HG03039 (cell line): ENCODE results near the gene WWOX.
"Not testable (repeated sequence)": the region's sequence is repeated elsewhere in the genome, so short reads cannot be mapped to it uniquely, and the experiment has no call there.

ENCODE experiments used
- ATAC-seq: cut with Tn5 transposase; IDR thresholded peaks from one replicate; pipeline ENCODE4 v1.9.1; 2021; ENCODE audit warnings: mild to moderate bottlenecking, moderate library complexity; ENCODE audit not compliant: unreplicated experiment

The WWOX gene

GRCh38 chr16:79204486-79204885, 1105.0 kb downstream of the WWOX start:
- no peak for ATAC-seq

GRCh38 chr16:79206889-79207288, 1107.4 kb downstream of the WWOX start:
- no peak for ATAC-seq

- ATAC-seq: no peak
Observed at GRCh38 chr16:79209308-79209707, 1109.9 kb downstream of the WWOX start.

- ATAC-seq: no peak
Observed at GRCh38 chr16:79210607-79211006, 1111.2 kb downstream of the WWOX start.

- no peak for ATAC-seq
Observed at GRCh38 chr16:79211586-79211985, 1112.1 kb downstream of the WWOX start.

GRCh38 chr16:79212114-79212791, 1112.8 kb downstream of the WWOX start:
- no peak for ATAC-seq

GRCh38 chr16:79213214-79213613, 1113.8 kb downstream of the WWOX start:
- ATAC-seq: no peak

GRCh38 chr16:79215289-79215688, 1115.8 kb downstream of the WWOX start:
- no peak for ATAC-seq

- no peak for ATAC-seq
Observed at GRCh38 chr16:79217375-79218011, 1118.0 kb downstream of the WWOX start.

GRCh38 chr16:79218351-79218750, 1118.9 kb downstream of the WWOX start:
- no peak for ATAC-seq

- ATAC-seq: not testable (repeated sequence)
Observed at GRCh38 chr16:79225994-79226393, 1126.5 kb downstream of the WWOX start.

- no peak for ATAC-seq
Observed at GRCh38 chr16:79229361-79229760, 1129.9 kb downstream of the WWOX start.

- not testable (repeated sequence) for ATAC-seq
Observed at GRCh38 chr16:79245700-79246099, 1146.2 kb downstream of the WWOX start.

GRCh38 chr16:79247386-79247785, 1147.9 kb downstream of the WWOX start:
- ATAC-seq: no peak

- ATAC-seq: no peak
Observed at GRCh38 chr16:79248351-79248750, 1148.9 kb downstream of the WWOX start.

GRCh38 chr16:79250502-79251098, 1151.1 kb downstream of the WWOX start:
- no peak for ATAC-seq

- no peak for ATAC-seq
Observed at GRCh38 chr16:79253100-79253631, 1153.7 kb downstream of the WWOX start.

- ATAC-seq: no peak
Observed at GRCh38 chr16:79257953-79258490, 1158.6 kb downstream of the WWOX start.

GRCh38 chr16:79260890-79261289, 1161.4 kb downstream of the WWOX start:
- ATAC-seq: not testable (repeated sequence)

GRCh38 chr16:79261481-79261940, 1162.1 kb downstream of the WWOX start:
- ATAC-seq: no peak

- ATAC-seq: no peak
Observed at GRCh38 chr16:79261944-79262552, 1162.6 kb downstream of the WWOX start.
